ENCODE data around the gene TEX11. TPM values are rescaled to one million over a fixed set of nuclear protein-coding genes. Genes with fewer than 3 reads are reported as not detected.

TEX11 gene
- total and polyA plus RNA-seq, 9 of the 15 experiments (the other 6 are each of a cell fraction or from before 2014, with no cell fraction given) = 0.27 to 1.1 (median 0.45) TPM

GRCh38 chrX:70672326-70672725 lies 236.2 kb downstream of the TEX11 start:
- no peak overlapping the region for H3K27ac ChIP-seq (ENCODE audit: extremely low read depth, low read depth, low read length)
- WGBS (ENCODE audit: insufficient coverage, low coverage, missing lambda C conversion rate) = 0% methylated on average over 3 of the region's 3 CpGs
- no peaks in the 10 kb centered on the region for H3K9me1 ChIP-seq (ENCODE audit: control insufficient read depth, insufficient read depth, low read length)
- DNase-seq (ENCODE audit: extremely low read depth in 1 of 4, low spot score in 3 of 4) = no peak
- no peak overlapping the region for H2AFZ ChIP-seq (ENCODE audit: low read depth, low read length)
- no peak overlapping the region for H3K4me2 ChIP-seq (ENCODE audit: insufficient read depth, low read length)
- no peak for ATAC-seq
- H3K79me2 ChIP-seq (ENCODE audit: control insufficient read depth, insufficient read depth, low read length) = no peaks in the 10 kb centered on the region
- POLR2A ChIA-PET = no interaction called here
- CTCF ChIA-PET (ENCODE audit: low intra/inter-chr PET ratio) = no interaction called here
- H3K27me3 ChIP-seq (ENCODE audit: control insufficient read depth in 2 of 2, insufficient read depth in 2 of 2, low read length in 2 of 2) = no peaks in the 10 kb centered on the region
- H3K36me3 ChIP-seq (ENCODE audit: control insufficient read depth, insufficient read depth, low read length) = no peaks in the 10 kb centered on the region
- H3K4me3 ChIP-seq = no peak overlapping the region
- H3K9me3 ChIP-seq (replicated peaks; ENCODE audit: control insufficient read depth, insufficient read depth, low read depth, low read length) = no peaks in the 10 kb centered on the region
- H4K20me1 ChIP-seq (replicated peaks; ENCODE audit: control insufficient read depth, insufficient read depth, low read length) = no peaks in the 10 kb centered on the region
- intact Hi-C loops (cut with micrococcal nuclease) = no loop called here
- in situ Hi-C loops (cut with MboI) = no loop called here
- no peak for FAIRE-seq
- H3K4me1 ChIP-seq (replicated peaks in 1 of 2; ENCODE audit: control insufficient read depth in 2 of 2, insufficient read depth in 2 of 2, low read length in 2 of 2) = no peaks in the 10 kb centered on the region
- TF ChIP-seq PBX2 (CRISPR knock-in tag; IDR thresholded peaks at IDR 0.05; ENCODE audit: low read depth) (no peak), PBX2 (tag; conservative IDR thresholded peaks at IDR 0.05; ENCODE audit: low read depth) (no peak), ZNF263 (CRISPR knock-in tag; IDR thresholded peaks at IDR 0.05; ENCODE audit: borderline replicate concordance) (no peak), SPI1 (IDR thresholded peaks at IDR 0.05; ENCODE audit: borderline replicate concordance, low read depth, low read length) (no peak), TSC22D4 (tag; IDR thresholded peaks at IDR 0.05) (no peak), MAFG (tag; conservative IDR thresholded peaks at IDR 0.05) (no peak), MTA1 (IDR thresholded peaks at IDR 0.05; ENCODE audit: borderline replicate concordance) (no peak), ZNF3 (CRISPR knock-in tag; IDR thresholded peaks at IDR 0.05) (no peak)
- TF ChIP-seq, protein P1, sequence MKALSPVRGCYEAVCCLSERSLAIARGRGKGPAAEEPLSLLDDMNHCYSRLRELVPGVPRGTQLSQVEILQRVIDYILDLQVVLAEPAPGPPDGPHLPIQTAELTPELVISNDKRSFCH (CRISPR knock-in tag; IDR thresholded peaks at IDR 0.05) = no peak
- TF ChIP-seq, protein P1 (tag; IDR thresholded peaks at IDR 0.05) = no peak
- H3K9ac ChIP-seq (ENCODE audit: insufficient read depth in 1 of 2, low read depth in 2 of 2, low read length in 2 of 2) = no peak overlapping the region
- BruUV-seq (replicated peaks) = no TSS peak

All from K562 (cell line).